Neural progenitor cell (in vitro differentiated cells): ENCODE results near the gene DNAAF6. TPM values are rescaled to one million over a fixed set of nuclear protein-coding genes. Genes with fewer than 3 reads are reported as not detected.
"Not testable (repeated sequence)": the region's sequence is repeated elsewhere in the genome, so short reads cannot be mapped to it uniquely, and the experiment has no call there.

Source experiments
- DNase-seq: peaks from one replicate; pipeline ENCODE4 v3.0.0-alpha.2; 2016; ENCODE audit warnings: low spot score
- H2AFZ ChIP-seq: fragments of 200-600 bp; sonication (generic); replicated peaks from 2 replicates; pipeline ENCODE4 v1.6.1; 2016; ENCODE audit warnings: antibody characterized with exemption
- H3F3A ChIP-seq: fragments of 200-600 bp; sonication (generic); 2 replicates; pipeline ENCODE4 v1.6.1; 2016; ENCODE audit warnings: antibody characterized with exemption, low read depth
- H3K27ac ChIP-seq: fragments of 200-600 bp; sonication (generic); 2 replicates; pipeline ENCODE4 v1.5.1; 2016; ENCODE audit warnings: mild to moderate bottlenecking
- H3K27me3 ChIP-seq: fragments of 200-600 bp; sonication (generic); 2 replicates; pipeline ENCODE4 v1.6.1; 2016; ENCODE audit warnings: mild to moderate bottlenecking, moderate library complexity
- H3K36me3 ChIP-seq: fragments of 200-600 bp; sonication (generic); 2 replicates; pipeline ENCODE4 v1.5.1; 2016
- H3K4me1 ChIP-seq: fragments of 200-600 bp; sonication (generic); 2 replicates; pipeline ENCODE4 v1.6.1; 2016; ENCODE audit warnings: mixed run types
- H3K4me2 ChIP-seq: fragments of 200-600 bp; sonication (generic); 2 replicates; pipeline ENCODE4 v1.6.1; 2016
- H3K4me3 ChIP-seq: fragments of 200-600 bp; sonication (generic); 2 replicates; pipeline ENCODE4 v1.5.1; 2016
- H3K79me2 ChIP-seq: fragments of 200-600 bp; sonication (generic); 2 replicates; pipeline ENCODE4 v1.6.1; 2016; ENCODE audit warnings: low read depth
- H3K9ac ChIP-seq: fragments of 200-600 bp; sonication (generic); 2 replicates; pipeline ENCODE4 v1.6.1; 2016
- H3K9me3 ChIP-seq: fragments of 200-600 bp; sonication (generic); 2 replicates; pipeline ENCODE4 v1.5.1; 2016; ENCODE audit warnings: low read depth
- H4K20me1 ChIP-seq: fragments of 200-600 bp; sonication (generic); 2 replicates; pipeline ENCODE4 v1.6.1; 2016; ENCODE audit warnings: low read depth
- H3K27ac Mint-ChIP-seq: 3 replicates; pipeline ENCODE4 v1.8.0; 2021; ENCODE audit warnings: mixed read lengths
- H3K27me3 Mint-ChIP-seq: 2 replicates; pipeline ENCODE4 v1.8.0; 2022; ENCODE audit warnings: low read depth, mild to moderate bottlenecking, inconsistent platforms, moderate library complexity, mixed read lengths; ENCODE audit not compliant: insufficient read depth
- H3K36me3 Mint-ChIP-seq: 3 replicates; pipeline ENCODE4 v1.8.0; 2021; ENCODE audit warnings: mixed read lengths
- H3K4me1 Mint-ChIP-seq: 3 replicates; pipeline ENCODE4 v1.8.0; 2021; ENCODE audit warnings: mixed read lengths
- H3K4me3 Mint-ChIP-seq: 3 replicates; pipeline ENCODE4 v1.8.0; 2021; ENCODE audit warnings: mild to moderate bottlenecking, moderate library complexity, mixed read lengths
- H3K9me3 Mint-ChIP-seq: 3 replicates; pipeline ENCODE4 v1.8.0; 2020; ENCODE audit warnings: mixed read lengths
- CTCF ChIP-seq: fragments of 200-600 bp; sonication (generic); IDR thresholded peaks from 2 replicates; pipeline ENCODE4 v1.5.1; 2017; ENCODE audit warnings: antibody characterized with exemption, mild to moderate bottlenecking
- EZH2 ChIP-seq: fragments of 200-600 bp; sonication (generic); IDR thresholded peaks from 2 replicates; pipeline ENCODE4 v1.6.1; 2017; ENCODE audit warnings: antibody characterized with exemption, mild to moderate bottlenecking, moderate library complexity
- EZH2phosphoT487 ChIP-seq: fragments of 200-600 bp; sonication (generic); IDR thresholded peaks from 2 replicates; pipeline ENCODE4 v1.6.1; 2017; ENCODE audit warnings: antibody characterized with exemption
- total RNA-seq: library from RNA; depleted of rRNA; stranded (reverse); fragments of >200 nt; gene quantifications from 2 replicates; pipeline ENCODE4 v1.2.3, GENCODE V29; 2015; ENCODE audit warnings: low replicate concordance

Gene DNAAF6
- total RNA-seq, result 0.07 TPM in 1 of 2 replicates, not detected in the other

- H4K20me1 ChIP-seq, result no peaks in the 10 kb centered on the region
- TF ChIP-seq EZH2phosphoT487 (peak; percentile 29), CTCF (no peak)
- no peaks in the 10 kb centered on the region for H3K36me3 Mint-ChIP-seq
- no peaks in the 10 kb centered on the region for H3K79me2 ChIP-seq
- H3K27ac ChIP-seq, result peak within 1 kb of the TSS; percentile 82
- H3F3A ChIP-seq, result peaks cover 4% of the 10 kb centered on the region
- no peaks in the 10 kb centered on the region for H3K9me3 Mint-ChIP-seq
- peak; percentile 93 for DNase-seq
- H3K4me1 ChIP-seq, result no peaks in the 10 kb centered on the region
- H3K9me3 ChIP-seq, result no peaks in the 10 kb centered on the region
- H3K4me3 Mint-ChIP-seq, result peak within 1 kb of the TSS; percentile 93
- H3K27ac Mint-ChIP-seq, result peak within 1 kb of the TSS; percentile 60
- peak within 1 kb of the TSS; percentile 92 for H2AFZ ChIP-seq
- peaks cover 6% of the 10 kb centered on the region for H3K4me1 Mint-ChIP-seq
- peaks cover 3% of the 10 kb centered on the region for H3K27me3 Mint-ChIP-seq
- peaks cover 7% of the 10 kb centered on the region for H3K27me3 ChIP-seq
- H3K4me3 ChIP-seq, result peak within 1 kb of the TSS; percentile 55
- no peaks in the 10 kb centered on the region for H3K36me3 ChIP-seq
- H3K9ac ChIP-seq, result peak within 1 kb of the TSS; percentile 62
- peak within 1 kb of the TSS; percentile 79 for H3K4me2 ChIP-seq
These were observed at the start of gene DNAAF6, which contains the start of gene NUP62CL for GRCh38 chrX:107205770-107206696. Gene DNAAF6, plus strand, starts transcription at chrX:107206611. Its CDS starts 6,265 bp downstream, at chrX:107212876. Gene NUP62CL, minus strand, starts transcription at chrX:107206433. Its CDS starts 31,287 bp downstream, at chrX:107175146.

DNA sequence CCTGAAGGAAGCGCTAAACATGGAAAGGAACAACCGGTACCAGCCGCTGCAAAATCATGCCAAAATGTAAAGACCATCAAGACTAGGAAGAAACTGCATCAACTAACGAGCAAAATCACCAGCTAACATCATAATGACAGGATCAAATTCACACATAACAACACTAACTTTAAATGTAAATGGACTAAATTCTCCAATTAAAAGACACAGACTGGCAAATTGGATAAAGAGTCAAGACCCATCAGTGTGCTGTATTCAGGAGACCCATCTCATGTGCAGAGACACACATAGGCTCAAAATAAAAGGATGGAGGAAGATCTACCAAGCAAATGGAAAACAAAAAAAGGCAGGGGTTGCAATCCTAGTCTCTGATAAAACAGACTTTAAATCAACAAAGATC, 48.8 kb upstream of the DNAAF6 start:
- not testable (repeated sequence) for H3K4me3 Mint-ChIP-seq, H3K36me3 Mint-ChIP-seq, H3K79me2 ChIP-seq, H3K4me2 ChIP-seq, H3K27ac Mint-ChIP-seq, H2AFZ ChIP-seq, H3K27me3 Mint-ChIP-seq, H3K27ac ChIP-seq, H3K4me1 Mint-ChIP-seq, H3K36me3 ChIP-seq, H3K4me1 ChIP-seq, H3K9ac ChIP-seq, H3F3A ChIP-seq, DNase-seq, H3K27me3 ChIP-seq, H3K9me3 Mint-ChIP-seq, H4K20me1 ChIP-seq, H3K9me3 ChIP-seq, H3K4me3 ChIP-seq

DNA sequence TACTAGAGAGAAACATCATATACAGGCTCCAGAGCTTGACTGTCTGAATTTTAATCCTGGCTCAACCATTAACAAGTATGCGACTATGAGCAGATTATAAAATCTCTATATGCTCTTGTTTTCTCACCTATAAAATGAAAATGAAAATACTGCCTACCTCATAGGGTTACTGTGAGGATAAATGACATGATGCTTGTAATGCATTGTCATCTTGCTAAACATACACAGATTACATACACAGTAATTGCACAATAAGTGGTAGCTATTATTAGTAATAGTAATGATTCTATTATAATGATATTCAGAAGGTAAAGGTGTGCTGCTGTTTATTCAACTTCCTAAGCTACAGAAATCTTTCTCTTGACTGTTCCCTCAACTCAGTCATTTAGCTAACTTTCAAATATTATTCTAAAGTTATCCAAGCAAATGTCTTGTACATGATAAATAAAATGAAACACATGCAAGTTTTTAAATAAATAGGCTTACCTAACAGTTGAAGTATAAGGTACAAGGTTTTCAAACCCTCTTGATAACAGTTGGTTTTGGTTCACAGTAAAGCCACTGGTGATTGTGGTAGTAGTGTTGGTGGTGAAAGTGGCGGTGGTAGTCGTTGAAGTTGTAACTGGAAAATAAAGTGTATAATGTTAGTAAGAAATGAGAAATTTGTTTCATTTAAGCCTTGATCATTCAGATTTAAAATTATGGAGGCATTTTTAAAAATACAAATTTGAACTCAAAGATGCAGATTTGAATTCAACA, 39.1 kb upstream of the DNAAF6 start:
- Histone ChIP-seq H4K20me1 (no peaks in the 10 kb centered on the region), H3F3A (no peaks in the 10 kb centered on the region), H3K27ac (no peak overlapping the region), H2AFZ (no peak overlapping the region), H3K36me3 (no peaks in the 10 kb centered on the region), H3K4me1 (no peaks in the 10 kb centered on the region), H3K9me3 (no peaks in the 10 kb centered on the region), H3K27me3 (no peaks in the 10 kb centered on the region), H3K79me2 (no peaks in the 10 kb centered on the region), H3K4me3 (no peak overlapping the region), H3K9ac (no peak overlapping the region), H3K4me2 (no peak overlapping the region)
- Mint-ChIP-seq H3K4me3 (no peak overlapping the region), H3K27ac (no peak overlapping the region), H3K9me3 (no peaks in the 10 kb centered on the region), H3K36me3 (peaks cover 2% of the 10 kb centered on the region), H3K27me3 (no peaks in the 10 kb centered on the region), H3K4me1 (no peaks in the 10 kb centered on the region)
- DNase-seq, result no peak
- TF ChIP-seq EZH2phosphoT487, result no peak
- no peak for TF ChIP-seq EZH2
- TF ChIP-seq CTCF, result no peak
